Psoas muscle (tissue), 8 donors: ENCODE results near the gene CBL. TPM values are rescaled to one million over a fixed set of nuclear protein-coding genes. Genes with fewer than 3 reads are reported as not detected.

Source experiments
- ATAC-seq, 4 donors: fragments of 200-7000 bp; cut with Tn5 transposase; one replicate each; pipeline ENCODE4 v1.9.1; 2020; ENCODE audit warnings: moderate library complexity in 3 of 4, mild to moderate bottlenecking in 2 of 4
- DNase-seq, 2 donors: peaks; one replicate each; pipeline ENCODE4 v3.0.0-alpha.2; 2020
- H3K27ac ChIP-seq: fragments of 200-600 bp; one replicate; pipeline ENCODE4 v1.8.0; 2022
- H3K27me3 ChIP-seq, 3 donors: fragments of 200-600 bp in 1 of 3; one replicate each; pipeline versions ENCODE4 v1.6.1 to v1.8.0; 2013 to 2022; ENCODE audit warnings: low read length in 2 of 3, mild to moderate bottlenecking in 2 of 3, moderate library complexity in 1 of 3; ENCODE audit not compliant: insufficient read depth in 3 of 3
- H3K36me3 ChIP-seq, 2 donors: fragments of 200-600 bp in 1 of 2; one replicate each; pipeline versions ENCODE4 v1.6.1 to v1.8.0; 2013 to 2022; ENCODE audit warnings: low read depth in 1 of 2, mild to moderate bottlenecking in 1 of 2, moderate library complexity in 1 of 2; ENCODE audit not compliant: insufficient read depth in 1 of 2
- H3K4me1 ChIP-seq: fragments of 200-600 bp; one replicate; pipeline ENCODE4 v1.8.0; 2022
- H3K4me3 ChIP-seq: fragments of 200-600 bp; one replicate; pipeline ENCODE4 v1.8.0; 2022; ENCODE audit warnings: mild to moderate bottlenecking
- H3K9me3 ChIP-seq: fragments of 200-600 bp; one replicate; pipeline ENCODE4 v1.8.0; 2022
- WGBS, 3 donors: extraction: QIAGEN DNeasy Blood & Tissue Kit; methylation state at CpG; one replicate each; pipeline versions ENCODE4 v1.1.6 to v1.1.7; 2013; 5-methylcytosine and 5-hydroxymethylcytosine counted together
- intact Hi-C, 2 donors: fragments of 100-400 bp; cut with DNase I; formaldehyde crosslinking; loops; one replicate each; pipeline versions ENCODE4 v1.11.0 to v1.14.2; 2022
- polyA plus RNA-seq, 3 donors: library from polyadenylated mRNA; stranded (reverse); fragments of 200-250 nt; gene quantifications; one replicate each; pipeline ENCODE4 v1.2.3, GENCODE V29; 2013
- total RNA-seq, 4 donors: library from RNA; stranded (reverse); fragmentation: NEBNext Ultra II Directional in 2 of 4; extraction: Animal tissue kit (Norgen Biotek cat#: 25700) in 2 of 4; gene quantifications; one replicate each; pipeline versions ENCODE4 v1.2.1 to v1.2.4, GENCODE V29; 2021 to 2023
- TF ChIP-seq, protein P1 (sequence below): fragments of 200-600 bp; IDR thresholded peaks from one replicate; pipeline ENCODE4 v1.8.0; 2022; ENCODE audit warnings: antibody characterized with exemption
- donor health status: healthy with polysubstance abuse.
- donor health status: DM: no; HTN: no; CAD: no; lungs with moderate emphysema.
- donor health status: Bipolar disorder and iron deficiency.
- donor health status: healthy.
- donor health status: DM: yes; HTN: yes; CAD: no.
- donor health status: DM: no; HTN: no; CAD: no.
- donor health status: DM: no; HTN: no; CAD: no.
- donor health status: DM: yes; HTN: yes; CAD: no.

CBL gene
- total and polyA plus RNA-seq, 7 donors, result 0.94 to 7.6 (median 3.6) TPM

DNA sequence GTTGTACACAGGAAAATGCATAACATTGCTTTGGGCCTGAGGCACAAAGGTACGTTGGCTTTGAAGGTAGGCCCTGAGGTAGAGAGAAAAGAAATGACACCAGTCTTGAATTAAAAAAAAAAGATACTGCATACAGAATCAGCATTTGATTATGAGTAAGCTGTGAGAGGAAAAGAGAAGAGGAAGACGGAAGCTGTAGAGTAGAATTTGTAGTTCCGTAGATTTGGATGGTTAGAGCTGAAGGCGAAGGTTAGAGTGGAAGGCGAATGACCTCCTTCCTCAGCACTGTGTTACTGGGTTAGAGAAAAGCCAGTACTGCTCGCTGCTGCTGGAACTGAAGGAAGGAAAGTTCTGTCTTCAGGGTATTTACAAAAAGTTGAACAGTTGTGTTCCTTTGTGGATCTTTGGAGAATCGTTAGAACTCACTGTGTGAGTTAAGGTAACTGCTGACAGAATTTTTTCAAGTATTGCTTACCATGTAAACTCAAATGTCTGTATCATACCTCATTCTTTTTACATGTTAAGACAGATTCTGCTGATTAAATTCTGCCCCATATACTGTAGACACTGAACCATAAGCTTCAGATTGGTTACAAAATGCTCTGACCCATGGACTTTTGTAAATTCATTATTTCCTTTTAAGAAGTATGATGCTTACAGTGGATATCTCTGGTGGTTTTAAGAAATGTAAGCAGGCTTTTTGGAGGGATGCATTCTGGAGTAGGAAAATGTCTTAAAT lies 60.5 kb downstream of the CBL start:
- H3K27me3 ChIP-seq, result no peaks in the 10 kb centered on the region
- ATAC-seq (no peak), DNase-seq (no peak)
- H3K36me3 ChIP-seq, result no peaks in the 10 kb centered on the region
- H3K4me3 ChIP-seq, result no peak overlapping the region
- H3K9me3 ChIP-seq, result no peaks in the 10 kb centered on the region
- TF ChIP-seq, protein P1, sequence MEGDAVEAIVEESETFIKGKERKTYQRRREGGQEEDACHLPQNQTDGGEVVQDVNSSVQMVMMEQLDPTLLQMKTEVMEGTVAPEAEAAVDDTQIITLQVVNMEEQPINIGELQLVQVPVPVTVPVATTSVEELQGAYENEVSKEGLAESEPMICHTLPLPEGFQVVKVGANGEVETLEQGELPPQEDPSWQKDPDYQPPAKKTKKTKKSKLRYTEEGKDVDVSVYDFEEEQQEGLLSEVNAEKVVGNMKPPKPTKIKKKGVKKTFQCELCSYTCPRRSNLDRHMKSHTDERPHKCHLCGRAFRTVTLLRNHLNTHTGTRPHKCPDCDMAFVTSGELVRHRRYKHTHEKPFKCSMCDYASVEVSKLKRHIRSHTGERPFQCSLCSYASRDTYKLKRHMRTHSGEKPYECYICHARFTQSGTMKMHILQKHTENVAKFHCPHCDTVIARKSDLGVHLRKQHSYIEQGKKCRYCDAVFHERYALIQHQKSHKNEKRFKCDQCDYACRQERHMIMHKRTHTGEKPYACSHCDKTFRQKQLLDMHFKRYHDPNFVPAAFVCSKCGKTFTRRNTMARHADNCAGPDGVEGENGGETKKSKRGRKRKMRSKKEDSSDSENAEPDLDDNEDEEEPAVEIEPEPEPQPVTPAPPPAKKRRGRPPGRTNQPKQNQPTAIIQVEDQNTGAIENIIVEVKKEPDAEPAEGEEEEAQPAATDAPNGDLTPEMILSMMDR, result no peak
- H3K27ac ChIP-seq, result no peak overlapping the region
- intact Hi-C loops, result loop anchor here in 1 of 2 donors (5.0 kb wide), 1 partner anchor 59 kb away; the partner anchor contains the start of gene CBL
- 77 to 89% (median 83%) methylated on average over 7 of the region's 7 CpGs for WGBS, 3 donors
- H3K4me1 ChIP-seq, result peaks cover 25% of the 10 kb centered on the region

DNA sequence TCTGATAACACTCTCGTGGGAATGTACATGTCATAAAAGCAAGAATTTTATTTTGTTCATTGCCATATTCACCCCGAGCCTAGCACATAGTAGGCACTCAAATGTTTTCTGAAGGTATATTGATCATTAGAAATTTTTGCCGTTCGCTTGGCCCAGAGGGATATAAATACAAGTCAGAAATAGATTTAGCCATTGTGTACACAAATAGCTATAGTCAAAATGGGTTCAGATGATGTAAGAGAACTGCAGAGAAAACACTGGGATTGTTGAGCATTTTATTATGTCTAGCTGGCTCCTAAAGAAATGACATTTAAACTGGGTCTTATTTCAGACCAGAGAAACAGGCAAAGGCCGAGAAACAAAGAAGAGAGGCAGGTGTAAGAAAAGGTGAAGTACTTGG lies 61.5 kb downstream of the CBL start:
- WGBS, 3 donors, result 85 to 90% (median 88%) methylated on average over 5 of the region's 5 CpGs
- TF ChIP-seq, protein P1, result no peak
- Histone ChIP-seq H3K36me3 (peaks cover 0 to 6% of the 10 kb centered on the region in 2 donors), H3K27me3 (no peaks in the 10 kb centered on the region), H3K4me3 (no peak overlapping the region), H3K27ac (no peak overlapping the region), H3K4me1 (peaks cover 15% of the 10 kb centered on the region), H3K9me3 (no peaks in the 10 kb centered on the region)
- ATAC-seq (no peak), DNase-seq (no peak)
- intact Hi-C loops, result loop anchor here in 1 of 2 donors (5.0 kb wide), 1 partner anchor 60 kb away; the partner anchor contains the start of gene CBL

DNA sequence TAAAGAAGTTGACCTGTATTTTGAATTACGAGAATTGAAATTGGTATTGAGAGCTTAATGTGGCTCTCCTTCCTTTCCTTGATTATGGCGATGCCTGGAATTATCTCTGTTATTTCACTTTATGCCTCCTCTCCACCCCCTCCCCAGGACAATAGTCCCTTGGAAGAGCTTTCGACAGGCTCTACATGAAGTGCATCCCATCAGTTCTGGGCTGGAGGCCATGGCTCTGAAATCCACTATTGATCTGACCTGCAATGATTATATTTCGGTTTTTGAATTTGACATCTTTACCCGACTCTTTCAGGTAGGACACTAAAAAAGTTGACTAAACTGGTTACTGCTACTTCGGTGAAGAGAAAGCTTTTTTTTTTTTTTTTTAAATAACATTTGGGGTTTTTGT lies 67.6 kb downstream of the CBL start:
- Histone ChIP-seq H3K27me3 (no peaks in the 10 kb centered on the region), H3K9me3 (no peaks in the 10 kb centered on the region), H3K4me3 (no peak overlapping the region), H3K4me1 (no peaks in the 10 kb centered on the region), H3K36me3 (peaks cover 0 to 59% of the 10 kb centered on the region in 2 donors), H3K27ac (no peak overlapping the region)
- TF ChIP-seq, protein P1, result no peak
- DNase-seq, result no peak
- ATAC-seq, result no peak
- intact Hi-C loops, result no loop called here
- WGBS, 3 donors, result 92% methylated on average over 6 of the region's 6 CpGs

DNA sequence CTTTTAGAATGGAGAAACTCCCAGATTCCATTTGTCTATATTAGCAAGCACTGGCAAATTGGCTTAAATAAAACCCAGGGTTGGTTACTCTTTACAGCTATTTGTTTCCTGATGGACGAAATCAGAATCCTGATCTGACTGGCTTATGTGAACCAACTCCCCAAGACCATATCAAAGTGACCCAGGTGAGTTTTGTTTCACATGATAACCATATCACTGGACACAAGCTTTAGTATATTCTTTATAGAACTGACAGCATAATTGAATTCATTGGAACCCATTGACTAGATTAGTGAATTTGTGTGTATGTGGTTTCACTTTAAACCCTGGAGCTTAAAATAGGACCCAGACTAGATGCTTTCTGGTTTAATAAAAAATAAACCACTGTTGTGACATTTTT lies 71.5 kb downstream of the CBL start:
- Histone ChIP-seq H3K27ac (no peak overlapping the region), H3K4me3 (no peak overlapping the region), H3K27me3 (no peaks in the 10 kb centered on the region), H3K4me1 (no peaks in the 10 kb centered on the region), H3K36me3 (peaks cover 0 to 73% of the 10 kb centered on the region in 2 donors), H3K9me3 (no peaks in the 10 kb centered on the region)
- no peak for DNase-seq
- 88 to 97% (median 91%) methylated on average over 1 of the region's 1 CpG for WGBS, 3 donors
- ATAC-seq, result no peak
- intact Hi-C loops, result no loop called here
- TF ChIP-seq, protein P1, result no peak
